Thyroid gland (tissue), 4 donors: ENCODE measurements around the gene UNC13A.

ENCODE experiments used
- CTCF ChIP-seq, 6 experiments: fragments of 200-600 bp in 3 of 6; fragments of 450-650 bp in 3 of 6; sonication (generic) in 3 of 6; IDR thresholded peaks; one replicate each; pipeline ENCODE4 v1.5.1; 2016 to 2019; ENCODE audit warnings: antibody characterized with exemption in 6 of 6, mild to moderate bottlenecking in 2 of 6, inconsistent platforms in 1 of 6, moderate library complexity in 1 of 6
- POLR2A ChIP-seq, 2 donors: fragments of 450-650 bp; IDR thresholded peaks; one replicate each; pipeline ENCODE4 v1.6.1; 2017; ENCODE audit warnings: antibody characterized with exemption in 2 of 2, mild to moderate bottlenecking in 2 of 2, moderate library complexity in 1 of 2

- TF ChIP-seq CTCF (IDR thresholded peaks at IDR 0.05) (no peak), POLR2A (IDR thresholded peaks at IDR 0.05) (no peak)
Observed at GRCh38 chr19:17642656-17643055, 45.5 kb downstream of the UNC13A start.
